Caco-2 (cell line): ENCODE results near the gene CPNE2. TPM values are rescaled to one million over a fixed set of nuclear protein-coding genes. Genes with fewer than 3 reads are reported as not detected.
"Not testable (repeated sequence)": the region's sequence is repeated elsewhere in the genome, so short reads cannot be mapped to it uniquely, and the experiment has no call there.

ENCODE experiments used
- BruUV-seq: library from RNA; stranded (reverse); fragments of 400-500 nt; replicated peaks from 2 replicates; lab custom pipeline; 2021; lab: Mats Ljungman, UMichigan
- CTCF ChIA-PET: fragments of 300-600 bp; sonication (Branson Sonifier 250); formaldehyde crosslinking; loops from one replicate; lab custom pipeline; 2022; ENCODE audit warnings: antibody characterized with exemption; lab: Charles Lee
- POLR2A ChIA-PET: fragments of 300-600 bp; sonication (Branson Sonifier 250); formaldehyde crosslinking; loops from one replicate; lab custom pipeline; 2022; ENCODE audit warnings: antibody characterized with exemption; lab: Charles Lee
- DNase-seq, 2 experiments: peaks; one replicate each; pipeline versions ENCODE4 v3.0.0 to v3.0.0-alpha.2; 2020 to 2022
- H3K27me3 ChIP-seq: replicated peaks from 2 replicates; pipeline ENCODE4 v1.6.0; 2011; ENCODE audit warnings: low read length; ENCODE audit not compliant: control insufficient read depth, insufficient read depth
- H3K36me3 ChIP-seq: 2 replicates; pipeline ENCODE4 v1.5.1; 2011; ENCODE audit warnings: low read length; ENCODE audit not compliant: control insufficient read depth, insufficient read depth
- H3K4me1 ChIP-seq: fragments of 250-450 bp; sonication (Bioruptor Pico); 2 replicates; pipeline ENCODE4 v1.5.1; 2020; ENCODE audit warnings: mild to moderate bottlenecking
- H3K4me3 ChIP-seq: 2 replicates; pipeline ENCODE4 v1.5.1; 2011; ENCODE audit warnings: low read depth, mild to moderate bottlenecking, control low read depth, low read length
- H3K9me3 ChIP-seq: fragments of 250-450 bp; sonication (Bioruptor Pico); 2 replicates; pipeline ENCODE4 v1.5.1; 2020; ENCODE audit warnings: mild to moderate bottlenecking, moderate library complexity
- H3K27ac Mint-ChIP-seq: one replicate; pipeline ENCODE4 v1.8.0; 2022; ENCODE audit warnings: mixed read lengths; ENCODE audit not compliant: unreplicated experiment
- H3K27me3 Mint-ChIP-seq: one replicate; pipeline ENCODE4 v1.8.0; 2022; ENCODE audit warnings: mixed read lengths; ENCODE audit not compliant: insufficient read depth, unreplicated experiment
- H3K36me3 Mint-ChIP-seq: one replicate; pipeline ENCODE4 v1.8.0; 2022; ENCODE audit warnings: mild to moderate bottlenecking, mixed read lengths; ENCODE audit not compliant: insufficient read depth, unreplicated experiment
- H3K4me1 Mint-ChIP-seq: one replicate; pipeline ENCODE4 v1.8.0; 2022; ENCODE audit warnings: low read depth, mixed read lengths; ENCODE audit not compliant: unreplicated experiment
- H3K4me3 Mint-ChIP-seq: one replicate; pipeline ENCODE4 v1.8.0; 2022; ENCODE audit warnings: mild to moderate bottlenecking, moderate library complexity, mixed read lengths; ENCODE audit not compliant: unreplicated experiment
- H3K9me3 Mint-ChIP-seq: one replicate; pipeline ENCODE4 v1.8.0; 2022; ENCODE audit warnings: mixed read lengths; ENCODE audit not compliant: unreplicated experiment
- CTCF ChIP-seq, 2 experiments: fragments of 200-600 bp in 1 of 2; IDR thresholded peaks; 1 replicate in 1 of 2; 2 replicates in 1 of 2; pipeline versions ENCODE4 v1.5.1 to v1.8.0; 2011 to 2022; ENCODE audit warnings: antibody characterized with exemption in 1 of 2, control low read depth in 1 of 2, inconsistent platforms in 1 of 2, low read depth in 1 of 2, low read length in 1 of 2, mild to moderate bottlenecking in 1 of 2, moderate library complexity in 1 of 2; ENCODE audit not compliant: insufficient read depth in 1 of 2, severe bottlenecking in 1 of 2, unreplicated experiment in 1 of 2
- intact Hi-C: fragments of 100-400 bp; cut with micrococcal nuclease; formaldehyde crosslinking; loops from one replicate; pipeline ENCODE4 v1.10.0; 2022; ENCODE audit not compliant: unreplicated experiment
- total RNA-seq: library from RNA; stranded (reverse); gene quantifications from 2 replicates; pipeline ENCODE4 v1.2.3, GENCODE V29; 2022

The CPNE2 gene
- total RNA-seq, 1 experiment from 2014 or later = 46.3 TPM

DNA sequence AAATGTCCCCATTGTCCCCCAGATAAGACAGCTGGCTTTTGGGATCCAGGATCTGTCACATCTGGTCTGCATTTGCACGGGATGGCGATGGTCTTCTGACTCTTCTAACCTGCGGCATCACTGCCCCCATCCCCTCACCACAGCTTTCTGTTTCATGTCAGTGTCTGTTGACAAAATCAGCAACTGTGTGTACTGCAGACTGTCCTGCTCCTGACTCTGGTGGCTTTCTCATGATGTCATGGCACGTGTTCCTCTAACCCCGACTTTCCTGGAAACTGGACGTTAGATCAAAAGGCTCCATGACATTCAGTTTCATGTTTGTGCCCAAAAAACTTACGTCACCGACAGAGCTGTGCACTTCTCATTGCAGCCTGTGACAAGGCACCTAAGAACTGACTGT, 30.1 kb upstream of the CPNE2 start:
- no TSS peak for BruUV-seq
- H3K4me3 Mint-ChIP-seq = no peak overlapping the region
- no peak overlapping the region for H3K27ac Mint-ChIP-seq
- Histone ChIP-seq H3K4me1 (no peaks in the 10 kb centered on the region), H3K36me3 (no peaks in the 10 kb centered on the region), H3K4me3 (no peak overlapping the region), H3K27me3 (no peaks in the 10 kb centered on the region), H3K9me3 (no peaks in the 10 kb centered on the region)
- H3K27me3 Mint-ChIP-seq = peaks cover 4% of the 10 kb centered on the region
- intact Hi-C loops = no loop called here
- ChIA-PET POLR2A (no interaction called here), CTCF (no interaction called here)
- no peaks in the 10 kb centered on the region for H3K36me3 Mint-ChIP-seq
- no peaks in the 10 kb centered on the region for H3K4me1 Mint-ChIP-seq
- no peak for TF ChIP-seq CTCF (IDR thresholded peaks at IDR 0.05; ENCODE audit: insufficient read depth in 1 of 2, low read depth in 1 of 2, low read length in 1 of 2, severe bottlenecking in 1 of 2, unreplicated experiment in 1 of 2)
- no peak for DNase-seq
- no peaks in the 10 kb centered on the region for H3K9me3 Mint-ChIP-seq

- H3K9me3 Mint-ChIP-seq, H3K4me3 Mint-ChIP-seq, H3K4me1 ChIP-seq, H3K9me3 ChIP-seq, POLR2A ChIA-PET, intact Hi-C loops, H3K4me1 Mint-ChIP-seq, BruUV-seq, H3K36me3 Mint-ChIP-seq, H3K36me3 ChIP-seq, DNase-seq, H3K27me3 Mint-ChIP-seq, H3K27ac Mint-ChIP-seq, H3K4me3 ChIP-seq, H3K27me3 ChIP-seq: not testable (repeated sequence)
- CTCF ChIA-PET = interaction anchor here (0.7 kb wide), 1 partner anchor 19 kb away, joined by 6 read pairs; no protein-coding TSS in a partner anchor
Observed at GRCh38 chr16:57063189-57063588, 29.2 kb upstream of the CPNE2 start.

- no TSS peak for BruUV-seq
Observed at GRCh38 chr16:57064995-57065394, 27.4 kb upstream of the CPNE2 start.

More at GRCh38 chr16:57064995-57065394, 27.4 kb upstream of the CPNE2 start:
- Histone ChIP-seq H3K27me3 (no peaks in the 10 kb centered on the region), H3K4me1 (no peaks in the 10 kb centered on the region), H3K9me3 (no peaks in the 10 kb centered on the region), H3K36me3 (no peaks in the 10 kb centered on the region), H3K4me3 (no peak overlapping the region)
- TF ChIP-seq CTCF (IDR thresholded peaks at IDR 0.05; ENCODE audit: insufficient read depth in 1 of 2, low read depth in 1 of 2, low read length in 1 of 2, severe bottlenecking in 1 of 2, unreplicated experiment in 1 of 2) = no peak
- Mint-ChIP-seq H3K4me1 (no peaks in the 10 kb centered on the region), H3K4me3 (no peak overlapping the region), H3K36me3 (no peaks in the 10 kb centered on the region), H3K9me3 (no peaks in the 10 kb centered on the region), H3K27ac (no peak overlapping the region), H3K27me3 (peaks cover 6% of the 10 kb centered on the region)
- intact Hi-C loops = no loop called here
- ChIA-PET CTCF (interaction anchor here (0.7 kb wide), 1 partner anchor 176 kb away, joined by 3 read pairs; no protein-coding TSS in a partner anchor), POLR2A (no interaction called here)
- no peak for DNase-seq
